Fibroblast of lung (primary cell): Measurements from ENCODE around the gene NFYC.

ENCODE experiments used
- EZH2 ChIP-seq: IDR thresholded peaks from 2 replicates; pipeline ENCODE4 v1.5.1; 2012; ENCODE audit warnings: low read length, control low read depth, mild to moderate bottlenecking; ENCODE audit errors: missing control alignments
- TF ChIP-seq, protein P1 (sequence below), 2 donors: IDR thresholded peaks in 1 of 2; conservative IDR thresholded peaks in 1 of 2; 1 replicate in 1 of 2; 2 replicates in 1 of 2; pipeline ENCODE4 v1.5.1; 2011 to 2012; ENCODE audit warnings: low read length in 2 of 2, control low read depth in 1 of 2, inconsistent platforms in 1 of 2, low read depth in 1 of 2, mild to moderate bottlenecking in 1 of 2

DNA sequence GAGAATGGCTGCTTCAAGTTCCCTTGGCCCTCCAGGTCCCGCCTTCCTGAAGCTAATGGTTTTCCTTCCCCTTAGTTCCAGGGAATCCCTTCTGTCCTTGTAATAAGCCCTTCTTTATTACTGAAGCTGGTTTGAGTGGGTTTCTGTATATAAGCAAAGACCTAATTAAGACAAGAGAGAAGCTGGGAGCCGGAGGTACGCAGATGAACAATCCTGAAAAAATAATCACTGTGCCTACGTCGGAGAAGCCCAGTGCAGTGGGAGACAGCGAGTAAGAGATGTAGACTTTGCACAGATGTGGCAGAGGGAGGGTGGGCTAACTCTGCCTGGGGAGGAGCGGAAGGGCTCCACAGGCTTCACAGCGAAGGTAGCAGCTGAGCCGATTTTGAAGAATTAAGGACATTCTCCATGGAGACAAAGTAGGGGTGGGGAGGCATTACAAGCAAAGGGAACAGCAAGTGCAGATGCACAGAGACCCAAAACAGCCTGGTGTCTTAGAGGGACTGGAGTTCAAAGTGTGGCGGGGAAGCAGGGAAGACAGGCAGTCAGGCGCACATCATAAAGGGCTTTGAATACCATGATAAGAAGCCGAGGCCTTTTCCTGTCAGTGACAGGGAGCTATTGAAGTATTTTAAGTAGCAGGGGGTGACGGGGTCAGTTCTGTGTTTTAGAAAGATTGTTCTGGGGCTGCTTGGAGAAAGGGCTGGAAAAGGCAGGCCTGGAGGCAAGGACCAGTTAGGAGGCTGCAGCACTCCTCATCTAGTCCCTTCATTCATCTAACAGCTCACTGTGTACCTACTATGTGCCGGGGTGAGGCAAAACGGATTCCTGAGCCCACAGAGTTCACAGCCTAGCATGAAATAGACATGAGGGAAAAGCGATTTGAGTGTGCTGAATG lies 32.5 kb upstream of the NFYC start:
- TF ChIP-seq, protein P1, sequence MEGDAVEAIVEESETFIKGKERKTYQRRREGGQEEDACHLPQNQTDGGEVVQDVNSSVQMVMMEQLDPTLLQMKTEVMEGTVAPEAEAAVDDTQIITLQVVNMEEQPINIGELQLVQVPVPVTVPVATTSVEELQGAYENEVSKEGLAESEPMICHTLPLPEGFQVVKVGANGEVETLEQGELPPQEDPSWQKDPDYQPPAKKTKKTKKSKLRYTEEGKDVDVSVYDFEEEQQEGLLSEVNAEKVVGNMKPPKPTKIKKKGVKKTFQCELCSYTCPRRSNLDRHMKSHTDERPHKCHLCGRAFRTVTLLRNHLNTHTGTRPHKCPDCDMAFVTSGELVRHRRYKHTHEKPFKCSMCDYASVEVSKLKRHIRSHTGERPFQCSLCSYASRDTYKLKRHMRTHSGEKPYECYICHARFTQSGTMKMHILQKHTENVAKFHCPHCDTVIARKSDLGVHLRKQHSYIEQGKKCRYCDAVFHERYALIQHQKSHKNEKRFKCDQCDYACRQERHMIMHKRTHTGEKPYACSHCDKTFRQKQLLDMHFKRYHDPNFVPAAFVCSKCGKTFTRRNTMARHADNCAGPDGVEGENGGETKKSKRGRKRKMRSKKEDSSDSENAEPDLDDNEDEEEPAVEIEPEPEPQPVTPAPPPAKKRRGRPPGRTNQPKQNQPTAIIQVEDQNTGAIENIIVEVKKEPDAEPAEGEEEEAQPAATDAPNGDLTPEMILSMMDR (conservative IDR thresholded peaks at IDR 0.05 in 1 of 2, IDR thresholded peaks at IDR 0.05 in 1 of 2; ENCODE audit: low read depth in 1 of 2, low read length in 2 of 2) = no peak
- peak; percentile 25 for TF ChIP-seq EZH2
